HUES48 (cell line): ENCODE results near the gene CTPS2.

ENCODE experiments used
- H3K27ac ChIP-seq: one replicate; pipeline ENCODE4 v1.7.0; 2013; ENCODE audit warnings: low read depth, low read length, inconsistent platforms
- H3K27me3 ChIP-seq: 2 replicates; pipeline ENCODE4 v1.6.1; 2013; ENCODE audit warnings: mild to moderate bottlenecking, low read length; ENCODE audit not compliant: control insufficient read depth, insufficient read depth
- H3K36me3 ChIP-seq: 2 replicates; pipeline ENCODE4 v1.6.1; 2013; ENCODE audit warnings: low read length; ENCODE audit not compliant: control insufficient read depth, insufficient read depth
- H3K4me1 ChIP-seq: 2 replicates; pipeline ENCODE4 v1.6.1; 2013; ENCODE audit warnings: mild to moderate bottlenecking, low read length; ENCODE audit not compliant: control insufficient read depth, insufficient read depth
- H3K4me3 ChIP-seq: 2 replicates; pipeline ENCODE4 v1.5.1; 2013; ENCODE audit warnings: mild to moderate bottlenecking, low read depth, low read length
- H3K9ac ChIP-seq: 2 replicates; pipeline ENCODE4 v1.6.1; 2013; ENCODE audit warnings: mild to moderate bottlenecking, low read depth, low read length, moderate library complexity
- H3K9me3 ChIP-seq: 2 replicates; pipeline ENCODE4 v1.6.1; 2013; ENCODE audit warnings: low read length; ENCODE audit not compliant: control insufficient read depth, insufficient read depth

The CTPS2 gene

DNA sequence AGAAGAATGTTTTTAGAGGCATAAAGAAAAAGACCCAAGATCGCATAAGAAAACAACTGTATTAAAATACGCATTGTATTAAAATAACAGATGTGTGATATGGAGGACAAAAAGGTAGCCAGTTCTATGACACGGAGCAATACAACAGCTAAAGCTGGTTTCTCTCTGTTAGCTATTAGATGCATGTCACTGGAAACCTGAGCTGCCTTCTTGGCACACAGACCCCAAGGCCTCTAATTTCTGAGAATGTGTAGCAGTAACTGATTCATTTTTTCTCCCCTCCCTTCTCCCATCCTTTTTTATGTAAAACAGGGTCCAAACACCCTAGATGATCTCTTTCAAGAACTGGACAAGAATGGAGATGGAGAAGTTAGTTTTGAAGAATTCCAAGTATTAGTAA lies 58.4 kb downstream of the CTPS2 start:
- H3K36me3 ChIP-seq = peaks cover 33% of the 10 kb centered on the region
- H3K4me3 ChIP-seq = no peak overlapping the region
- peaks cover 11% of the 10 kb centered on the region for H3K4me1 ChIP-seq
- no peaks in the 10 kb centered on the region for H3K27me3 ChIP-seq
- H3K9me3 ChIP-seq = no peaks in the 10 kb centered on the region
- H3K9ac ChIP-seq = no peak overlapping the region
- no peak overlapping the region for H3K27ac ChIP-seq

DNA sequence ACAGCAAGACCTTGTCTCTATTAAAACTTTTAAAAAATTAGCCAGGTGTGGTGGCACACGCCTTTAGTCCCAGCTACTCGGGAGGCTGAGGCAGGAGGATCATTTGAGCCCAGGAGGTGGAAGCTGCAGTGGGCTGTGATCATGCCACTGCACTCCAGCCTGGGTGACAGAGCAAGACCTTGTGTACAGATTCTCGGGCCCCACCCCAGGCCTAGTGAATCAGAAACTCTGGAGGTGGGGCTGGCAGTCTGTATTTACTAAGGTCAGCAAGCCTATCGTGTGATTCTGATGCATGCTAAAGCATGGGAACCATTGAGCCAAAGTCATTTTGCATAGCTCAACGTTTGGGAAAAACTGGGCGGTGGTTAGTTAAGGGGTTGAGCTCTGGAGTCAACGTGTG lies 59.0 kb downstream of the CTPS2 start:
- Histone ChIP-seq H3K4me1 (peaks cover 11% of the 10 kb centered on the region), H3K27me3 (no peaks in the 10 kb centered on the region), H3K4me3 (no peak overlapping the region), H3K9me3 (no peaks in the 10 kb centered on the region), H3K36me3 (peaks cover 28% of the 10 kb centered on the region), H3K9ac (no peak overlapping the region), H3K27ac (no peak overlapping the region)

DNA sequence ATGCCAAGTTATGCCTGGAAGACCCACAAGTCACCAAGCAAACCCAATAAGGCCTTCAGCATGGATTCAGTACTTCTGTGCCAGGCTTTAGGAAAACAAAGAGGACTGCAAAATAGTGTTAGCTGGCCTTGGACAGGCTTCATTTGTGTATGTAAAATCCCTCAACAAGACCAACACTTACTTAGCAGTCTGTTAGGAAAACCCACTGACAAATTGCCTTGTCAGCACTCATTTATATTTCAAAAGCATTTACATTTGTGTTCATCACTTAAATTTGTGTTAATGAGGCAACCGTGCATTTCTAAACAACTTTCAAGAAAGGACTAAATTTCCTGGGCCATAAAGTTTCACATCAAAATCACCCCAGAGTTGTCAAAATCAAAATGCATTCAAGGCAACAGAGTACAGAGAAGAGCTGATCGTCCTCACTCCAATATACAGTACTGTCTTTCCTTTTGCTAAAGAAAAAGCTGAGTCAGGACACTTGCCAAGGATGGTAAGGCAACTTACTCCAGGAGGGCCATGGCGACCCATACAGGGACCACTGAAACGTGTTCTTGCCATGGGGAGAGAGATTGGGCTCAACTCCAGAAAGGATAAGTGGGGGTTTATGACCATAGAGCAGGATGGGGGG lies 61.0 kb downstream of the CTPS2 start:
- no peak overlapping the region for H3K27ac ChIP-seq
- H3K4me3 ChIP-seq = no peak overlapping the region
- H3K27me3 ChIP-seq = no peaks in the 10 kb centered on the region
- no peaks in the 10 kb centered on the region for H3K9me3 ChIP-seq
- peaks cover 11% of the 10 kb centered on the region for H3K4me1 ChIP-seq
- H3K9ac ChIP-seq = no peak overlapping the region
- H3K36me3 ChIP-seq = peaks cover 33% of the 10 kb centered on the region

DNA sequence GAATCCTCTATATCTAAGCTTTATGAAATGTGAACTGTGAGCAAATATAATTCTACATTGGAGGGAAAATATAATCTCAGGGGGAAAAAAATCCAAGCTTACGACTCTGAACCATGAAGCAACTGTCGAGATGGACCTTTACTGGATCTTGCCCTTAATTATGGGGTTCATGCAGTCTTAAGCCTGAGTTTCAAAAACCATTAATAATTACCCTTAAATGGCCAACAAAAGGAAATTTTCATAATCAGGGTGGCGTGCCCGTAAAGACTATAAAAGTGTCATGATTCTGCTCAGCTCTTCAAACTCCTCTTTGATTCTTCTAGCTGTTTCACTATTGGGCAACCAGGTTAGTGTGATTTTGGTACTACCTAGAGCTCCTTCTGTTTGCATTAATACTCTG lies 62.6 kb downstream of the CTPS2 start, which contains the start of gene S100G:
Gene S100G, plus strand, starts transcription at position 301 of the 400 bp plus-strand sequence. CDS start 849 bp downstream, outside the sequence.
- Histone ChIP-seq H3K27ac (no peak within 1 kb of the TSS), H3K4me1 (peaks cover 11% of the 10 kb centered on the region), H3K4me3 (no peak within 1 kb of the TSS), H3K27me3 (no peaks in the 10 kb centered on the region), H3K9ac (no peak within 1 kb of the TSS), H3K9me3 (0 out of 2 replicates have a peak, but pooled peaks cover 2% of the 10 kb centered on the region), H3K36me3 (peaks cover 39% of the 10 kb centered on the region)

DNA sequence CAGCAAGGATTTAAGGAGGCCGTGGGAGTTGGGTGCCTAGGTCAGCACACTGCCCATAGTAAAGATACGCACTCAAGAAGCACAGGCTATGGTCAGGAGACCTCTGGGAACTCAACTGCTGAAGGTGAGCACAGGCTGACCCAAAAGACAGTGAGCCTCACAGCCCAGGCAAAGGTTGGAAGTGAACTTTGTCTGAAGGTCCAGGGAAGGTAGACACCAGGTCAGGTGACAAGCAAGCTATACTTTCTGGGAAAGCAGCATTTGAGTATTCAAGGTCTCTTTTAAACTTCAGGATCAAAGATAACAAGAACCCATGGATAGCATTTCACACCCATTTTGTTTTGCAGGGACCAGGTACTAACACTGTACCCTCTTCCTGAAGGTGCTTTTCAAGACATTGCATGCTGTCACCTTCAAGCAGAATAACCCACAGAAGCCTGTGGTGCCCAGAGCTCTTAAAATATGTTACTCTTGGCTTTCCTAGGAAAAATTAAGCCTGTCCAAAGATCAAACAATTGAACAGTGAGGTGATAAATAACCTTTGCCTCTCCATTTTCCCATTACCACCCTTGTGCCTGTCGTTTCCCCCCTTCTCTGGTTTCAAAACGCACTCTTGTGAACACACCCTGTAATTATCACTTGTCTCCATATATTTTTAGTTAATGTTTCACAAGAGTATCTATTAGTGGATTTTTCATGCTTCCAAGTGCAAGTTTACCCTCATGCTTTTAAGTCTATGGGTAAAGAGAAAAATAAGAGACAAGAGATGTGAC lies 65.9 kb downstream of the CTPS2 start:
- Histone ChIP-seq H3K9me3 (0 out of 2 replicates have a peak, but pooled peaks cover 2% of the 10 kb centered on the region), H3K9ac (no peak overlapping the region), H3K27ac (no peak overlapping the region), H3K4me3 (no peak overlapping the region), H3K36me3 (peaks cover 44% of the 10 kb centered on the region; the same call in 1 of the 2 replicates), H3K4me1 (peaks cover 23% of the 10 kb centered on the region), H3K27me3 (no peaks in the 10 kb centered on the region)

DNA sequence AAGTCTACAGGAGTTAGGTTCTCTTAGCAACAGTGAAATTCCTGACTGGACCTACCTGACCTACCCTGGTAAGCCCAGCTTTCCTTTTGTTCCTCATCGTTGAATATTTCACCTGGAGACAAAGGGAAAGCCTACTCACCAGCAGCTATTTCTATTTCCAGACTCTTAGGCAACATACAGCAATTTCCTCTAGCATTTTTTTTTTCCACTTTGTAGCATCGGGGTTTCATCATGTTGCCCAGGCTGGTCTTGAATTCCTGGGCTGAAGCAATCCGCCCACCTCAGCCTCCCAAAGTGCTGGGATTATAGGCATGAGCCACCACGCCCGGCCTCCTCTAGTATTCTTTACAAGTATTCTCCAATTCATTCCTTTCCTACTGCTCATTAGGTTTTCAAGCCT lies 69.3 kb downstream of the CTPS2 start:
- 0 out of 2 replicates have a peak, but pooled peaks cover 2% of the 10 kb centered on the region for H3K9me3 ChIP-seq
- no peak overlapping the region for H3K4me3 ChIP-seq
- H3K36me3 ChIP-seq = peaks cover 33% of the 10 kb centered on the region
- no peaks in the 10 kb centered on the region for H3K27me3 ChIP-seq
- H3K4me1 ChIP-seq = peaks cover 17% of the 10 kb centered on the region
- H3K9ac ChIP-seq = no peak overlapping the region
- H3K27ac ChIP-seq = no peak overlapping the region

DNA sequence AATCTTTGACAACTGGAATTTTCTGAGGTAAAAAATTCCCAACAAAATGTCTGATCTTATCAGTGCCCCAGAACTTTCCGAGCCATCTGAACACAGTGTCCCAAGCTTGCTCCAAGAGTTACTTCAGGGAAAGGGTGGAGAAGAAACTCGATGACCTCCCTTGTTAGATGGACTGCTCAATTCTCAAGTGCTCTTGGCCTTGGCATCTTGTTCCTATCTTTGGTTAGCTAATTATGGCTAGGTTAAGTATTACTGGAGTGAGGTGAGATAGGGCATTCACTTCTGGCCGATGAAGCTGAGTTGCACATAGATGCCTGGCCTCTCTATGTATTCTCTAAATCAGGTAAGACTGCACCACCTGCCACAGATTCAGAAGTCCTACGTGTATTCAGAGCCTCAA lies 71.6 kb downstream of the CTPS2 start:
- H3K4me3 ChIP-seq = no peak overlapping the region

DNA sequence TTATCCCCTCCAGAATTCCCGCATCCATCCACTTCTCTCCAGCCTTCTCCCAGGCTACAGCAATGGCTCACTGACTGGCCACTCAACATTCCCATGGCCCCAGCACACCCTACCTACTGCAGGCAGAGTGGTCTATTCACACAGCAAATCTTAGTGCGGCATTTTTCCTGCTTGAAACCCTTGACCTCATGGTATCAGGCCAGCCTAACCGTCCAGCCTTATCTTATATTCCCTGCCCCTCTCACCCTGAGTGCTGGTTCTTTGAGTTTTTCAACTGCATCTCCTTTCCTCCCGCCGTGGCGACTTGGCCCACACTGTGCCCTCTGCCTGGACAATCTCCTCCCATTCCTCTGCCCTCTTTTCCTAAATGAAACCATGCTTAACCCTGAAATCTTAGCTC lies 72.5 kb downstream of the CTPS2 start:
- Histone ChIP-seq H3K4me3 (no peak overlapping the region), H3K4me1 (peaks cover 17% of the 10 kb centered on the region), H3K27ac (no peak overlapping the region), H3K36me3 (peaks cover 39% of the 10 kb centered on the region), H3K27me3 (no peaks in the 10 kb centered on the region), H3K9ac (no peak overlapping the region), H3K9me3 (no peaks in the 10 kb centered on the region)

More for the DNA sequence above, 71.6 kb downstream of the CTPS2 start:
- Histone ChIP-seq H3K9ac (no peak overlapping the region), H3K36me3 (peaks cover 39% of the 10 kb centered on the region), H3K4me1 (peaks cover 17% of the 10 kb centered on the region), H3K9me3 (no peaks in the 10 kb centered on the region), H3K27me3 (no peaks in the 10 kb centered on the region), H3K27ac (no peak overlapping the region)

DNA sequence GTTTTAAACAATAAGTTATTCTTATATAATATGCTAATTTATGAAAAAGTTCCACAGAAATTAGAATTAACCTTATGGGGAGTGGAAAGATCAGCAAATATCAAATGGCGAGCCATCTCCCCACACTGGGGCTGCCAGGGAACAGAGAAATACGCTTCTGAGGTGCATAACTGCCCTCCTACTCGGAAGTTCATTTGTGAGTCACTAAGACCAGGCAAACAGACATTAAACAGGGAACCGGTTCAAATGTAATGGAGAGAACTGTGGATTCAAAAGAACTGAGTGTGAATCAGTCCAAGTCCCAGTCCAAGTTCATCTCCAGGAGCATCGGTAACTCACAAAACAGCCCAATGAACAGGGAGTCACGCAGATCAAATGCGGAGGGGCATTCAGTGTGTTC lies 73.9 kb downstream of the CTPS2 start:
- Histone ChIP-seq H3K4me1 (peaks cover 15% of the 10 kb centered on the region), H3K27me3 (no peaks in the 10 kb centered on the region), H3K9ac (no peak overlapping the region), H3K36me3 (peaks cover 44% of the 10 kb centered on the region), H3K27ac (no peak overlapping the region), H3K4me3 (no peak overlapping the region), H3K9me3 (no peaks in the 10 kb centered on the region)

DNA sequence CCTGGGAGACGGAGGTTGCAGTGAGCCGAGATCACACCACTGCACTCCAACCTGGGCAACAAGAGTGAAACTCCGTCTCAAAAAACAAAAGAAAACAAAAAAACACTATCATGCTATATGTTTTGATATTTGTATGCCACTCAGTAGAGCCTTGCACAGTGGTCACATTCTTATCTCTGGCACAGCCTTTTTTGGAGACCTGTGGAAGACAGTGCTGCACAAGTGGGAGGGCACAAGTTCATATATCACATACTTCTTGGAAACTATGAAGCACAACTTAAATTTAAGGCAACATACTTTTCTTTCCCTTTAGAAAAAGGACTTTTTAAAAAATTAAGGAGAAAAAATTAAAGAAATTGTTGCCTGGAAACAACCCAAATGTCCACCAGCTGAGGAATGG lies 76.9 kb downstream of the CTPS2 start:
- Histone ChIP-seq H3K27me3 (no peaks in the 10 kb centered on the region; the same call in 1 of the 2 replicates), H3K9ac (no peak overlapping the region), H3K27ac (no peak overlapping the region), H3K4me3 (no peak overlapping the region), H3K36me3 (peaks cover 51% of the 10 kb centered on the region), H3K4me1 (no peaks in the 10 kb centered on the region), H3K9me3 (no peaks in the 10 kb centered on the region)

DNA sequence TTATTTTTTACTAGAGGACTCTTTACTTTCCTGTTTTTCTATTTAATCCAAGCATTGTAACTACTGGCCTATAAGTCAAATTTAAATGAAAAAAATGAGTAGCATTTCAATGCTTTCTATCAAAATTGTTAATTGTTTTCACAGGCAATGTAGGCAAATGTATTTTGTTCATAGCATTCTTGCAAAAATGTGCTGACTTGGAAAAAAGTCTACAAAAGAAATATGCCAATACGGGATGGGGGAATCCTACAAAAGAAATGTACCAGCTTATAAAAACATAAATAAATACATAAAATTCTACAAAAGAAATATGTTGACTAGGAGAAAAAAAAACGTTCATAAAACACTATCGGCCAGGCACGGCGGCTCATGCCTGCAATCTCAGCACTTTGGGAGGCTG lies 77.4 kb downstream of the CTPS2 start:
- Histone ChIP-seq H3K27ac (no peak overlapping the region), H3K27me3 (no peaks in the 10 kb centered on the region; the same call in 1 of the 2 replicates), H3K4me1 (no peaks in the 10 kb centered on the region; the same call in 1 of the 2 replicates), H3K9me3 (no peaks in the 10 kb centered on the region), H3K36me3 (peaks cover 53% of the 10 kb centered on the region), H3K4me3 (no peak overlapping the region), H3K9ac (no peak overlapping the region)
